Mesodermal cell (in vitro differentiated cells): Measurements from ENCODE around the gene POLR2M. TPM values are rescaled to one million over a fixed set of nuclear protein-coding genes. Genes with fewer than 3 reads are reported as not detected.

Experiments used
- H3K27ac ChIP-seq: 2 replicates; pipeline ENCODE4 v1.7.0; 2013; ENCODE audit warnings: mild to moderate bottlenecking, low read depth, low read length, moderate library complexity; ENCODE audit not compliant: severe bottlenecking
- H3K36me3 ChIP-seq: 2 replicates; pipeline ENCODE4 v1.7.1; 2013; ENCODE audit warnings: mild to moderate bottlenecking, low read length, moderate library complexity; ENCODE audit not compliant: control insufficient read depth, insufficient read depth
- H3K4me1 ChIP-seq: one replicate; pipeline ENCODE4 v1.7.1; 2013; ENCODE audit warnings: mild to moderate bottlenecking, low read length; ENCODE audit not compliant: insufficient read depth, control insufficient read depth, poor library complexity, severe bottlenecking
- H3K4me3 ChIP-seq: 2 replicates; pipeline ENCODE4 v1.7.0; 2013; ENCODE audit warnings: low read length, control low read depth, mild to moderate bottlenecking; ENCODE audit not compliant: insufficient read depth, poor library complexity, severe bottlenecking; ENCODE audit errors: extremely low read depth
- H3K9me3 ChIP-seq: 2 replicates; pipeline ENCODE4 v1.7.1; 2013; ENCODE audit warnings: mild to moderate bottlenecking, low read length, moderate library complexity; ENCODE audit not compliant: control insufficient read depth
- WGBS, 2 experiments: methylation state at CpG; one replicate each; pipeline ENCODE4 v1.1.5; 2013; ENCODE audit warnings: missing lambda C conversion rate in 2 of 2; ENCODE audit not compliant: insufficient coverage in 2 of 2; 5-methylcytosine and 5-hydroxymethylcytosine counted together
- polyA plus RNA-seq, 2 experiments: library from polyadenylated mRNA; stranded (reverse); fragments of 50-300 nt; gene quantifications; one replicate each; pipeline ENCODE4 v1.2.3, GENCODE V29; 2013

Gene POLR2M
- 52.9 TPM for polyA plus RNA-seq (2013, experiment 1 of 2)
- 35.0 TPM for polyA plus RNA-seq (2013, experiment 2 of 2)

DNA sequence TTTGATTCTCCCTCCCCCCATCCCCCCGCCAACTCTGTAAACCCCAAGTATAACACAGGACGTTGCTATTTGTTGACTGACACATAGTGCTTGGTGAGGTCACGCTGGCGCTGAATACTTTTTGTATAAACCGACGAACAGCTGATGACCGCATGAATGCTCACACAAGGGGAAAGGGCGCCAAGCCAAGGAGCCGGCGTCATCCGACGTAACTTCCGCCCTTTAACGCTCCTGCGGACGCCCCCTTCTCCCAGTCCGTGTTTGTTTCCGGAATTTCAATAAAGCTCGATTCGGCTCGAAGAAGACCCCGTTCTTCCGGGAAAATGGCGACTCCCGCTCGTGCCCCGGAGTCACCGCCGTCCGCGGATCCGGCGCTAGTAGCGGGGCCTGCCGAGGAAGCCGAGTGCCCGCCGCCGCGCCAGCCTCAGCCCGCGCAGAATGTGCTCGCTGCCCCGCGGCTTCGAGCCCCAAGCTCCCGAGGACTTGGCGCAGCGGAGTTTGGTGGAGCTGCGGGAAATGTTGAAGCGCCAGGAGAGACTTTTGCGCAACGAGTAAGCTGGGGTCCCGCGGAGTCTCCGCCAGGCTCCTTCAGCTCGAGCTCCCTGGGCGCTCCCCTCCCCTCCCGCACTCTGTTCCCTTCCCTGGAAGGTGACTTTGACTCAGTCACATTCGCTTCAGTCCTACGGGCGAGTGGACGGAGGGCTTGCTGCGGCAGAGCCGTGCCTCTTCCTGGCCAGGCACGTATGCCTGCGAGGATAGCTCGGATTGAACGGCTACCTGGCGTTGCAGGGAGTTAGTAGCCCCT is at the start of gene POLR2M:
Gene POLR2M (plus strand): TSS at position 310 of the 805 bp plus-strand sequence. CDS start 129 bp downstream, at position 439.
- WGBS, 2 experiments = 1 to 4% methylated on average over 52 to 53 of the region's 70 CpGs
- peaks cover 27% of the 10 kb centered on the region for H3K36me3 ChIP-seq
- H3K4me1 ChIP-seq = no peaks in the 10 kb centered on the region
- H3K9me3 ChIP-seq = peaks cover 5% of the 10 kb centered on the region
- peak within 1 kb of the TSS; percentile 88 for H3K4me3 ChIP-seq
- H3K27ac ChIP-seq = peak within 1 kb of the TSS; percentile 91

DNA sequence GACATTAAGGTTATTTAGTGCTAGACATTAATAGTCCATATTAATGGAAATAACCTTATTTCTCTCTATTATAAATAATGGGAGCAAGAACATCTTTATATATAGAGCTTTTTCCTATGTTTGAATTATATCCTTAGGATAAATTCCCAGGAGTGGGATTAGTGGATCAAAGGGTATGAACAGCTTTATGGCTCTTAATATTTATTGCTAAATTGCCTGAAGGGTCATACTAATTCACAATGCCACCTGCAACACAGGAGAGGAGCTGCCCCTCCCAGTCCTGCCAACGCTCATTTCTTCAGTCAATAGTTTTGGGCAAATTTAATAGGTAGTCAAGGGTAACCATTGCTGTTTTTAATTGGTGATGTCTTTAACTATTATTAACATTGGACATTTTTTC is 48.9 kb upstream of the POLR2M start:
- Histone ChIP-seq H3K4me3 (no peak overlapping the region), H3K36me3 (no peaks in the 10 kb centered on the region), H3K9me3 (no peaks in the 10 kb centered on the region), H3K4me1 (no peaks in the 10 kb centered on the region), H3K27ac (no peak overlapping the region)
- no CpG with 5 or more reads among the region's 1 CpG for WGBS, 2 experiments

DNA sequence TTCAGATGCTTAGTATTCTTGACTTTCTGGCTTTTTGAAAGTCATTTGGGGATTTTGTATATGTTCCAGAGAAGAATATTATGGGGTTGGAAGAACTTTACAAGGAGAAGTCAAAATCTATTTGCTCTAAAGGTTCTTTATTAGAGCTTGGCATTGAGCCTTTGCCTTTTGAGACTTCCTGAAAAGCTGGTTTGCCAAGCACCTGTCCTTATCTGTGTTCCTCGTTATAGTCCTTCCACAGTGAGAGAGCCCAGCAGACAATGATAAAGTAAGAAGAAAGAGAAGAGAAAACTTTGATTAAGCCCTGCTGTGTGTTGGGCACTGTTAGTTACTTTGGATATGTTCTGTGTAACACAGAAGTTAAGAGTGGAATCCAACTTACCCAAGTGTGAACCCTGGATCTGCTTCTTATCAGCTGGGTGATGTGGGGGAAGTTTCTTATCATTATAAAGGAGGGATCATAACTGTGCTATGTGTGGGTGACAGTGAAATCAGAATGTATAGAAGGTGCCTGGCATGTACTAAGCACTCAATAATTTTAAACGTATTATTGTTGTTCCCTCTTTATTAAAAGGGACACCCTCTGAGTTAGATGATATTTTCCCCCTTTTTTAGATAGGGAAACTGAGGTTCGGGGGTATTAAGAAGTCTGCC is 44.3 kb upstream of the POLR2M start:
- no peaks in the 10 kb centered on the region for H3K4me1 ChIP-seq
- no peaks in the 10 kb centered on the region for H3K36me3 ChIP-seq
- no peaks in the 10 kb centered on the region for H3K9me3 ChIP-seq
- no peak overlapping the region for H3K4me3 ChIP-seq
- no peak overlapping the region for H3K27ac ChIP-seq
- WGBS, 2 experiments = 100% methylated on average over 1 of the region's 3 CpGs; no CpG with 5 or more reads in 1 of the 2 experiments

- 80% methylated on average over 1 of the region's 1 CpG; no CpG with 5 or more reads in 1 of the 2 experiments for WGBS, 2 experiments
- Histone ChIP-seq H3K4me1 (no peaks in the 10 kb centered on the region), H3K36me3 (no peaks in the 10 kb centered on the region), H3K27ac (no peak overlapping the region), H3K4me3 (no peak overlapping the region), H3K9me3 (no peaks in the 10 kb centered on the region)
These were observed 43.7 kb upstream of the POLR2M start for GRCh38 chr15:57662802-57663201.

GRCh38 chr15:57663262-57663661 is 43.3 kb upstream of the POLR2M start:
- H3K27ac ChIP-seq = no peak overlapping the region
- no peaks in the 10 kb centered on the region for H3K9me3 ChIP-seq
- H3K4me3 ChIP-seq = no peak overlapping the region
- no peaks in the 10 kb centered on the region for H3K4me1 ChIP-seq
- H3K36me3 ChIP-seq = no peaks in the 10 kb centered on the region
- 88 to 91% methylated on average over 1 to 2 of the region's 2 CpGs for WGBS, 2 experiments

DNA sequence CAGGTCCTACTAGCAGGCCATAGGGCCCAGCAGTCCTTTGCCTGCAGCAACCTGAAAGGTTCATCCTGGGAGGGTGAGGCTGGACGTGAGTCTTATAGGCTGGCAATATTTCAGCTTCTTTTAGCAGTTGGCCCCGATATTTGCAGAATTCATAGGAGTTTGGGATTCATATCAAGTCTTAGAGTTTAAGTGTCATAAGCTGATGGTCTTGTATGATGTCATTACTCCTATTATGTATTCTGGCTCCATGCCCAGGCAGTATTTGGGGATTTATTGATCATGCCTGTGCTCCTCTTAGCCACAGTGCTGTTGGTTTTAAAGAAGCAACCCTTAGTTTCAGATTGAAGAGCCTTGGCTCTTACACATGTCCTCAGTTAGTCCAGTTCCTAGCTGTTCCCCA is 41.3 kb upstream of the POLR2M start:
- no peaks in the 10 kb centered on the region for H3K36me3 ChIP-seq
- H3K27ac ChIP-seq = no peak overlapping the region
- H3K4me3 ChIP-seq = no peak overlapping the region
- no peaks in the 10 kb centered on the region for H3K4me1 ChIP-seq
- H3K9me3 ChIP-seq = no peaks in the 10 kb centered on the region
- 80 to 92% methylated on average over 1 to 2 of the region's 2 CpGs for WGBS, 2 experiments

DNA sequence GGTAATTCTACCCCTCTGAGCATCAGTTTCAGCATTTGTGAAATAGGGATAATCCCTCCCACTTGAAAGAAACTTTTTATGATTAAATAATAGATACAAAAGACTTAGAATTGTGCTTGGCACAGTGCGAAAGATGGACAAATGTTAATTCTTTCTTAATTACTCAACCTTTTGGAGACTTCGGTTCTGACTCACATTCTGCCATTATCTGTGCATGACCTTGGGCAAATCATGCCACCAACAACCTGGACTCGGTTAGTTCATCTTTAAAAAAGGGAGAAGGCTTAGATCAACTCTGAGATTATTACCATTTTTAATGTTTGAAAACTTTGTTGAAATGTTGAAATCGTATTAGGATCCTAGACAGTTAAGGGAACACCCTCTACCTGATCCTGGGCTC is 40.6 kb upstream of the POLR2M start:
- WGBS, 2 experiments = 69% methylated on average over 3 of the region's 4 CpGs; no CpG with 5 or more reads in 1 of the 2 experiments
- Histone ChIP-seq H3K9me3 (no peaks in the 10 kb centered on the region), H3K27ac (no peak overlapping the region), H3K4me1 (no peaks in the 10 kb centered on the region), H3K36me3 (no peaks in the 10 kb centered on the region), H3K4me3 (no peak overlapping the region)

GRCh38 chr15:57667171-57667849 is 39.2 kb upstream of the POLR2M start:
- Histone ChIP-seq H3K4me3 (no peak overlapping the region), H3K4me1 (no peaks in the 10 kb centered on the region), H3K27ac (no peak overlapping the region), H3K9me3 (no peaks in the 10 kb centered on the region), H3K36me3 (no peaks in the 10 kb centered on the region)
- WGBS, 2 experiments = 31% methylated on average over 5 of the region's 10 CpGs; no CpG with 5 or more reads in 1 of the 2 experiments

DNA sequence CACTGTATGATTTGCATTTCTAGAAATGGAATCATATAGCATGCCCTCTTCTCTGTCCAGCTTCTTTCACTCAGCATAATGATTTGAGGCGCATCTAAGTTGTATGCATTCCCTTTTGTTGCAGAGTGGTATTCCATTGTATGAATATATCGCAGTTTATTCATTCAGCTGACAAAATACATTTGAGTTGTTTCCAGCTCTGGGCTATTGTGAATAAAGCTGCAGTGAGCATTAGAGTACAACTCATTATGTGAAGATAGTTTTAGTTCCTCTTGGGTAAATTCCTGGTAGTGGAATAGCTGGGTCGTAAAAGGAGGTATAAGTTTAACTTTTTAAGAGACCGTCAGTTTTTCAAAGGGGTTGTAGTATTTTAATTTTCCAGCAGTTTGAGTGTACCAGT is 38.5 kb upstream of the POLR2M start:
- no peak overlapping the region for H3K27ac ChIP-seq
- WGBS, 2 experiments = 80 to 100% methylated on average over 1 to 3 of the region's 4 CpGs

DNA sequence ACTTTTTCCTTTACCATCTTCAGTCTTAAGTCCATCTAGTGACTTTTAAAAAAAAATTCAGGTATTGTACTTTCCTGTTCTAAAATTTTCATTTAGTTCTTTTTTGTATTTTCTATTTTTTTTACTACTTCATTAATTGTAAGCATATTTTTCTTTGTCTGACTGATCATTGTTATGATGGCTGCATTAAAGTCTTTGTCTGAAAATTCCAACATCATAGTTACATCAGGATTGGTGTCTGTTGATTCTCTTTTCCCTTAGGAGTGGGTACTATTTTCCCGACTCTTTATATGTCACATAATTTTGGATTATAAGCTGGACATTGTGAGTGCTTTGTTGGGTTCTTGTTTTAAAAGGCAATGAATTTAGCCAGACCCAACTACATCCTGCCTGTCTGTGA is 34.9 kb upstream of the POLR2M start:
- Histone ChIP-seq H3K9me3 (no peaks in the 10 kb centered on the region), H3K4me1 (no peaks in the 10 kb centered on the region), H3K36me3 (no peaks in the 10 kb centered on the region), H3K4me3 (no peak overlapping the region), H3K27ac (no peak overlapping the region)
- WGBS, 2 experiments = no CpG with 5 or more reads among the region's 1 CpG

More for the DNA sequence above, 38.5 kb upstream of the POLR2M start:
- no peaks in the 10 kb centered on the region for H3K9me3 ChIP-seq
- no peaks in the 10 kb centered on the region for H3K36me3 ChIP-seq
- H3K4me1 ChIP-seq = no peaks in the 10 kb centered on the region
- no peak overlapping the region for H3K4me3 ChIP-seq
